ENCODE results near the gene SCIN. TPM values are rescaled to one million over a fixed set of nuclear protein-coding genes. Genes with fewer than 3 reads are reported as not detected.

Gene SCIN
- total RNA-seq, 1 experiment from 2014 or later, result 5.6 TPM

GRCh38 chr7:12564996-12565764 lies 5.3 kb upstream of the SCIN start:
- DNase-seq (ENCODE audit: low read depth, low spot score) (no peak), ATAC-seq (no peak)

GRCh38 chr7:12565873-12566272 lies 4.6 kb upstream of the SCIN start:
- peaks cover 16% of the 10 kb centered on the region for H3K27me3 ChIP-seq (ENCODE audit: control insufficient read depth, insufficient read depth, low read length)
- ATAC-seq, result no peak
- no peaks in the 10 kb centered on the region for H3K9me3 ChIP-seq (ENCODE audit: control insufficient read depth, insufficient read depth, low read depth, low read length)
- peaks cover 9% of the 10 kb centered on the region; the same call in 1 of the 2 replicates for H3K4me1 ChIP-seq (ENCODE audit: control insufficient read depth, insufficient read depth, low read length)
- no peak overlapping the region for H3K27ac ChIP-seq (ENCODE audit: low read length)
- DNase-seq (ENCODE audit: low read depth, low spot score), result no peak
- intact Hi-C loops (cut with micrococcal nuclease; ENCODE audit: unreplicated experiment) (no loop called here), in situ Hi-C loops (cut with HindIII; ENCODE audit: low pct_unique_long_range_greater_than_20kb, low sequenced_read_pairs) (no loop called here)
- CTCF ChIA-PET, result no interaction called here
- no peak for TF ChIP-seq POLR2AphosphoS5 (IDR thresholded peaks at IDR 0.05; ENCODE audit: low read depth, low read length)
- TF ChIP-seq SIN3A (IDR thresholded peaks at IDR 0.05; ENCODE audit: borderline replicate concordance, insufficient read depth, low read depth, low read length), result no peak
- no peak for TF ChIP-seq REST (IDR thresholded peaks at IDR 0.05; ENCODE audit: insufficient read depth in 1 of 2, low read depth in 2 of 2, low read length in 1 of 2)
- no peak for TF ChIP-seq CTCF (IDR thresholded peaks at IDR 0.05)
- no peak for TF ChIP-seq TCF7L2 (IDR thresholded peaks at IDR 0.05; ENCODE audit: low read depth, low read length)
- POLR2A ChIA-PET, result interaction anchor here (0.5 kb wide), 1 partner anchor 1194 kb away, joined by 5 read pairs; no protein-coding TSS in a partner anchor
- no TSS peak for BruUV-seq (replicated peaks)
- H3K36me3 ChIP-seq (ENCODE audit: control insufficient read depth, insufficient read depth, low read length), result no peaks in the 10 kb centered on the region
- no peak overlapping the region for H3K4me3 ChIP-seq (ENCODE audit: low read depth in 2 of 2, low read length in 2 of 2)

More at GRCh38 chr7:12564996-12565764, 5.3 kb upstream of the SCIN start:
- Histone ChIP-seq H3K36me3 (ENCODE audit: control insufficient read depth, insufficient read depth, low read length) (no peaks in the 10 kb centered on the region), H3K4me1 (ENCODE audit: control insufficient read depth, insufficient read depth, low read length) (peaks cover 7% of the 10 kb centered on the region; the same call in 1 of the 2 replicates), H3K4me3 (ENCODE audit: low read depth in 2 of 2, low read length in 2 of 2) (no peak overlapping the region), H3K27ac (ENCODE audit: low read length) (no peak overlapping the region), H3K9me3 (ENCODE audit: control insufficient read depth, insufficient read depth, low read depth, low read length) (no peaks in the 10 kb centered on the region), H3K27me3 (ENCODE audit: control insufficient read depth, insufficient read depth, low read length) (peaks cover 14% of the 10 kb centered on the region)
- TF ChIP-seq CTCF (IDR thresholded peaks at IDR 0.05) (no peak), REST (IDR thresholded peaks at IDR 0.05; ENCODE audit: insufficient read depth in 1 of 2, low read depth in 2 of 2, low read length in 1 of 2) (no peak), POLR2AphosphoS5 (IDR thresholded peaks at IDR 0.05; ENCODE audit: low read depth, low read length) (no peak), TCF7L2 (IDR thresholded peaks at IDR 0.05; ENCODE audit: low read depth, low read length) (no peak), SIN3A (IDR thresholded peaks at IDR 0.05; ENCODE audit: borderline replicate concordance, insufficient read depth, low read depth, low read length) (no peak)
- CTCF ChIA-PET, result interaction anchor here (0.6 to 0.7 kb wide), 2 partner anchors 106 to 129 kb away, joined by 3 to 5 read pairs; no protein-coding TSS in a partner anchor
- POLR2A ChIA-PET, result no interaction called here
- no TSS peak for BruUV-seq (replicated peaks)
- in situ Hi-C loops (cut with HindIII; ENCODE audit: low pct_unique_long_range_greater_than_20kb, low sequenced_read_pairs), result no loop called here
- intact Hi-C loops (cut with micrococcal nuclease; ENCODE audit: unreplicated experiment), result no loop called here

Measured in Panc1 (cell line).